BE2C (cell line): ENCODE results near the gene EIF3J.
"Not testable (repeated sequence)": the region's sequence is repeated elsewhere in the genome, so short reads cannot be mapped to it uniquely, and the experiment has no call there.

ENCODE experiments used
- DNase-seq: peaks from one replicate; pipeline ENCODE4 v3.0.0-alpha.2; 2020
- H3K27me3 ChIP-seq: fragments of 250-450 bp; sonication (Bioruptor Pico); 2 replicates; pipeline ENCODE4 v1.5.1; 2020; ENCODE audit warnings: mild to moderate bottlenecking
- H3K36me3 ChIP-seq: fragments of 250-450 bp; sonication (Bioruptor Pico); 2 replicates; pipeline ENCODE4 v1.5.1; 2020; ENCODE audit warnings: mild to moderate bottlenecking
- H3K4me1 ChIP-seq: fragments of 250-450 bp; sonication (Bioruptor Pico); 2 replicates; pipeline ENCODE4 v1.5.1; 2020
- H3K4me3 ChIP-seq: 2 replicates; pipeline ENCODE4 v1.5.1; 2011; ENCODE audit warnings: low read depth, low read length
- H3K9me3 ChIP-seq: fragments of 250-450 bp; sonication (Bioruptor Pico); 2 replicates; pipeline ENCODE4 v1.5.1; 2020
- TF ChIP-seq, protein P1 (sequence below): IDR thresholded peaks from 2 replicates; pipeline ENCODE4 v1.5.1; 2012; ENCODE audit warnings: mild to moderate bottlenecking, low read depth, low read length

EIF3J gene

DNA sequence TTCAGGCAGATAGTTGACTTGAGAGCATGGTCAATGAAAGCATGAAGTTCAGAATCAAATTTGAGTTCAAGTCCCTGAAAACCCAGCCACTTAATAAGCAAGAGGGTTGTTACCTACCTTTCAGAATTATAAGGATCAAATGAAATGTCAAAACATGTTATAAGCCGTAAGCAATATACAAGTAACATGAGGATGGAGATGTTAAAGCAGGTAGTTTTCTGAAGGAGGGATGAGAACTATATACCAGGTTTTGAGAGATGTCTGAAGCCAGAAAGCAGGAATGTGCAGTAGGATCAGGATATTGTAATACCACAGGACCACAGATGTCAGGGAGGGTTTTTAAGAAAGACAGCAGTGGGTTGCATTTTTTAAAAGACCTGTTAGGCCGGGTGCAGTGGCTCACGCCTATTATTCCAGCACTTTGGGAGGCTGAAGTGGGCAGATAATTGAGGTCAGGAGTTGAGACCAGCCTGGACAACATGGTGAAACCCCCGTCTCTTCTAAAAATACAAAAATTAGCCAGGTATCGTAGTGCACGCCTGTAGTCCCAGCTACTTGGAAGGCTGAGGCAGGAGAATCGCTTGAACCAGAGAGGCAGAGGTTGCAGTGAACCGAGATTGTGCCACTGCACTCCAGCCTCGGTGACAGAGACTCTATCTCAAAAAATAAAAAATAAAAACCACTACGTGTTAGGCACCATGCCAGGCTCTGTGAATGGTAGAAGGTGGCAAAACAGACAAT lies 6.9 kb upstream of the EIF3J start:
- TF ChIP-seq, protein P1, sequence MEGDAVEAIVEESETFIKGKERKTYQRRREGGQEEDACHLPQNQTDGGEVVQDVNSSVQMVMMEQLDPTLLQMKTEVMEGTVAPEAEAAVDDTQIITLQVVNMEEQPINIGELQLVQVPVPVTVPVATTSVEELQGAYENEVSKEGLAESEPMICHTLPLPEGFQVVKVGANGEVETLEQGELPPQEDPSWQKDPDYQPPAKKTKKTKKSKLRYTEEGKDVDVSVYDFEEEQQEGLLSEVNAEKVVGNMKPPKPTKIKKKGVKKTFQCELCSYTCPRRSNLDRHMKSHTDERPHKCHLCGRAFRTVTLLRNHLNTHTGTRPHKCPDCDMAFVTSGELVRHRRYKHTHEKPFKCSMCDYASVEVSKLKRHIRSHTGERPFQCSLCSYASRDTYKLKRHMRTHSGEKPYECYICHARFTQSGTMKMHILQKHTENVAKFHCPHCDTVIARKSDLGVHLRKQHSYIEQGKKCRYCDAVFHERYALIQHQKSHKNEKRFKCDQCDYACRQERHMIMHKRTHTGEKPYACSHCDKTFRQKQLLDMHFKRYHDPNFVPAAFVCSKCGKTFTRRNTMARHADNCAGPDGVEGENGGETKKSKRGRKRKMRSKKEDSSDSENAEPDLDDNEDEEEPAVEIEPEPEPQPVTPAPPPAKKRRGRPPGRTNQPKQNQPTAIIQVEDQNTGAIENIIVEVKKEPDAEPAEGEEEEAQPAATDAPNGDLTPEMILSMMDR = no peak
- no peaks in the 10 kb centered on the region for H3K27me3 ChIP-seq
- H3K36me3 ChIP-seq = peaks cover 8% of the 10 kb centered on the region
- no peak for DNase-seq
- H3K4me3 ChIP-seq = no peak overlapping the region
- H3K9me3 ChIP-seq = no peaks in the 10 kb centered on the region
- no peaks in the 10 kb centered on the region; the same call in 1 of the 2 replicates for H3K4me1 ChIP-seq

DNA sequence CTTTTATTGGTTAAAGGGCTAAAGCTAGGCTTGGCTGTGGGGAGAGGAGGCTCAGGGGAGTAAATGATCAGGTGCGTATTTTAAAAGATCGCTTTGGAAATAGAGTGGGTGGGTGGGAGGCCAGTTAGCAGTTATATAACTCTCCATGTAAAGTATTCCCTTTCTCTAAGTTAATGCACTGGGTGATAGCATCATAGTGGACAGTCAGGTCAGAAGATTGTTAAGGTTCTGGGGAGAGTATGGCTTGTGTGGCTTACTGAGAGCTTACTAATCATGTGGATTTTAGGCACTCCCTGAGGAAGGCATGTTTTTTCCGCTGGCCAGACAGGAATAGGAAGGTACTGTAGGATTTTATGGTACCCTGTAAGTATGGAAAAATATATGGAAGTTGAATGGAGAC lies 6.3 kb upstream of the EIF3J start:
- H3K4me3 ChIP-seq = no peak overlapping the region
- H3K27me3 ChIP-seq = no peaks in the 10 kb centered on the region
- peaks cover under 1% of the 10 kb centered on the region; the same call in 1 of the 2 replicates for H3K4me1 ChIP-seq
- TF ChIP-seq, protein P1 = no peak
- no peaks in the 10 kb centered on the region for H3K9me3 ChIP-seq
- H3K36me3 ChIP-seq = peaks cover 4% of the 10 kb centered on the region
- no peak for DNase-seq

GRCh38 chr15:44532275-44532674 lies 4.7 kb upstream of the EIF3J start:
- not testable (repeated sequence) for DNase-seq, H3K36me3 ChIP-seq, H3K9me3 ChIP-seq, H3K4me3 ChIP-seq, H3K27me3 ChIP-seq, H3K4me1 ChIP-seq

- Histone ChIP-seq H3K4me1 (peaks cover 3% of the 10 kb centered on the region; the same call in 1 of the 2 replicates), H3K9me3 (no peaks in the 10 kb centered on the region), H3K36me3 (peaks cover 4% of the 10 kb centered on the region; the same call in 1 of the 2 replicates), H3K4me3 (no peak overlapping the region), H3K27me3 (no peaks in the 10 kb centered on the region)
- DNase-seq = no peak
- TF ChIP-seq, protein P1 = peak; percentile 19; the same call in 1 of the 2 replicates
Measured at GRCh38 chr15:44532689-44533088, 4.3 kb upstream of the EIF3J start.

GRCh38 chr15:44535092-44535491 lies 1.9 kb upstream of the EIF3J start:
- TF ChIP-seq, protein P1 = no peak
- H3K4me3 ChIP-seq = no peak overlapping the region; the same call in 1 of the 2 replicates

GRCh38 chr15:44535523-44536301 lies 1.2 kb upstream of the EIF3J start:
- H3K4me1 ChIP-seq = peaks cover 3% of the 10 kb centered on the region; the same call in 1 of the 2 replicates
- peak; percentile 27 for DNase-seq
- no peaks in the 10 kb centered on the region for H3K9me3 ChIP-seq
- peaks cover 12% of the 10 kb centered on the region for H3K36me3 ChIP-seq
- no peaks in the 10 kb centered on the region for H3K27me3 ChIP-seq
- peak overlapping the region; percentile 95 for H3K4me3 ChIP-seq
- TF ChIP-seq, protein P1 = no peak

More at GRCh38 chr15:44535092-44535491, 1.9 kb upstream of the EIF3J start:
- no peak for DNase-seq
- Histone ChIP-seq H3K9me3 (no peaks in the 10 kb centered on the region), H3K4me1 (peaks cover 3% of the 10 kb centered on the region; the same call in 1 of the 2 replicates), H3K36me3 (peaks cover 9% of the 10 kb centered on the region), H3K27me3 (no peaks in the 10 kb centered on the region)
